ENCODE data around the gene DYNC1I1.

DYNC1I1 gene

DNA sequence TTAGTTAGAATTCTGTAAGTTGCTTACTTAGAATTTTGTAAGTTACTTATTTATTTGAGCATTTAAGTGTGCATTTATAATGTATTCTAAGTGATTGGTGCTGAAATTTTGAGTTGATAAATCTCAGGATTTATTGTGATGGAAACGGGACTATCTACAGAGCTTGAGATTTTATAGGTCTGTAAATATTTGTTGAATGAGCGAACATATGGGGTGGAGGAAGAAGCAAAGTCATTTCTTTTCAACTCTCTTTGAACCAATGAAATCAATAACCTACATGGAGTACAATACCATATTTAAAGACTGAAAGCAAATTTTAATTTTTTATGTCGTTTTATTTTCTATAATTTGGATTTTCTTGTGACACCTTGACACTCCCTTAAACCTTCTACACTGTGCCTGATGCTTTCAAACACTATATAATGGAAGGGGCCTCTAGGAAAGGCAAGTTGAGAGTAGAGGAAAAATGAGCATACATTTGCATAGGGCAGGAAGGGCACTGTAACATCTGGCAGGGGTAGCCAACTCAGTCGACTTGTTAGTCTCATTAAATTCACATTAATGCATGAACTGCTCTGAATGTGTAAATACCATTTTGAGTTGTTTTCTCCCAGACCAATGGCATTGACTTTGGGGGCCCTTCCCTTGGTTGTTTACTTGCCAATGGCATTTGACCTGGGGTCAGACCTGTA, 204.2 kb downstream of the DYNC1I1 start:
- Histone ChIP-seq H3K36me3 (no peaks in the 10 kb centered on the region), H3K9ac (no peak overlapping the region), H3K4me3 (no peak overlapping the region), H3K9me3 (replicated peaks in 1 of 11) (no peaks in the 10 kb centered on the region), H3K4me1 (peaks cover 0 to 4% (median 0%) of the 10 kb centered on the region in 10 experiments; a peak in 1 of 20 replicates), H4K20me1 (no peaks in the 10 kb centered on the region), H3K27ac (no peak overlapping the region), H3K4me2 (no peak overlapping the region), H3K27me3 (no peaks in the 10 kb centered on the region)
- TF ChIP-seq Cebpa-rat (IDR thresholded peaks at IDR 0.05) = no peak

- H3K9ac ChIP-seq = no peak overlapping the region
- H3K9me3 ChIP-seq (replicated peaks in 1 of 11) = no peaks in the 10 kb centered on the region
- H3K36me3 ChIP-seq = no peaks in the 10 kb centered on the region
- no peak overlapping the region for H3K27ac ChIP-seq
- TF ChIP-seq Cebpa-rat (IDR thresholded peaks at IDR 0.05) = no peak
- H4K20me1 ChIP-seq = no peaks in the 10 kb centered on the region
- no peak overlapping the region for H3K4me3 ChIP-seq
- H3K27me3 ChIP-seq = no peaks in the 10 kb centered on the region
- H3K4me1 ChIP-seq = peaks cover 0 to 4% (median 0%) of the 10 kb centered on the region in 10 experiments; a peak in 1 of 20 replicates
- no peak overlapping the region for H3K4me2 ChIP-seq
Observed at GRCh38 chr7:95977994-95978393, 205.6 kb downstream of the DYNC1I1 start.

GRCh38 chr7:95980167-95980566, 207.8 kb downstream of the DYNC1I1 start:
- Histone ChIP-seq H3K4me3 (no peak overlapping the region), H3K4me1 (no peaks in the 10 kb centered on the region), H3K27me3 (no peaks in the 10 kb centered on the region), H3K36me3 (no peaks in the 10 kb centered on the region), H3K27ac (no peak overlapping the region), H3K9ac (no peak overlapping the region), H3K4me2 (no peak overlapping the region), H3K9me3 (replicated peaks in 1 of 11) (no peaks in the 10 kb centered on the region), H4K20me1 (no peaks in the 10 kb centered on the region)
- no peak for TF ChIP-seq Cebpa-rat (IDR thresholded peaks at IDR 0.05)

- H3K4me2 ChIP-seq = no peak overlapping the region
- H3K9ac ChIP-seq = no peak overlapping the region
- H3K4me1 ChIP-seq = no peaks in the 10 kb centered on the region
- no peaks in the 10 kb centered on the region for H4K20me1 ChIP-seq
- no peaks in the 10 kb centered on the region for H3K9me3 ChIP-seq (replicated peaks in 1 of 11)
- no peaks in the 10 kb centered on the region for H3K36me3 ChIP-seq
- no peak overlapping the region for H3K4me3 ChIP-seq
- no peak overlapping the region for H3K27ac ChIP-seq
- no peaks in the 10 kb centered on the region for H3K27me3 ChIP-seq
- TF ChIP-seq Cebpa-rat (IDR thresholded peaks at IDR 0.05) = no peak
Observed at GRCh38 chr7:95980706-95981105, 208.4 kb downstream of the DYNC1I1 start.

- Histone ChIP-seq H4K20me1 (no peaks in the 10 kb centered on the region), H3K27ac (no peak overlapping the region), H3K36me3 (no peaks in the 10 kb centered on the region), H3K9me3 (replicated peaks in 1 of 11) (no peaks in the 10 kb centered on the region), H3K27me3 (no peaks in the 10 kb centered on the region), H3K4me2 (no peak overlapping the region), H3K4me1 (peaks cover 0 to 13% (median 6%) of the 10 kb centered on the region in 10 experiments; a peak in 9 of 20 replicates), H3K9ac (no peak overlapping the region), H3K4me3 (no peak overlapping the region)
- TF ChIP-seq Cebpa-rat (IDR thresholded peaks at IDR 0.05) = no peak
Observed at GRCh38 chr7:95986178-95986764, 213.9 kb downstream of the DYNC1I1 start.

DNA sequence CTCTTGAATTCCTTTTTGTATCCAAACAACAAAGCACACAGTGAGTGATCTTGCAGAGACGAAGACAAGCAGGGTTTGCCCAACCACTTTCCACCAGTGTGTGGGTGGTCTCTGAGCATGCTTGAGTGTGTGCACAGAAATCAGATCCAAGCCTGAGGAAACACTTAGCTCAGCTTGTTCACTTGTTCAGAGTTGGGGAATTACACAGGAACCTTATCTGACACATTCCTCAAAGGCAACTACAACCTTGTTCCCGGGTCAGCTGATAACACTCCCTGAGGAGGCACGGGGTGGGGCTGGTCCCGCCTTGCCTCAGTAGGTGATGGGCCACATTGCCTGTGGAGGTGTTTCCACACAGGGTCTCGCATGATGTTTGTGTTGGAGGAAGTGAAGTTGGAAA, 216.9 kb downstream of the DYNC1I1 start:
- Histone ChIP-seq H3K9me3 (replicated peaks in 1 of 11) (no peaks in the 10 kb centered on the region), H3K4me2 (no peak overlapping the region), H3K4me3 (no peak overlapping the region), H3K36me3 (no peaks in the 10 kb centered on the region), H3K27me3 (no peaks in the 10 kb centered on the region), H4K20me1 (no peaks in the 10 kb centered on the region), H3K27ac (no peak overlapping the region), H3K4me1 (peaks cover 6 to 22% (median 16%) of the 10 kb centered on the region in 10 experiments), H3K9ac (no peak overlapping the region)
- no peak for TF ChIP-seq Cebpa-rat (IDR thresholded peaks at IDR 0.05)

DNA sequence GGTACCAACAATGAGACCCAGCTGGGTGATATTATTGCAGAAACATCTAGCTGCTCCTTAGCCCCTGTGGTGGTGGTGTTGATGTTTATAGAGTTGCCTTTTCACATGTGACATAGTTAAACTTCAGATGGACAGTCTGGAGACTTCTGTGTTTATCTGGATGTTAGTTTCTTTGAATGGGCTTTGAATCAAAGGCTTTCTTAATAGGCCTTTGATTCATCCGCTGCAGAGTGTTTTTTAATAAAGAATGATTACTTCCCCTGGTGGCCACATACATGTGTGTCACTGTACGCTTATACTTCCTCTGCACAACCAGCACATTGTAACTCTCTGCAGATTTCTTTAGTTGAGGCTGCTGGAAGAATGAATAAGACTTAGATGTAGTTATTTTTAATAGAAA, 221.0 kb downstream of the DYNC1I1 start:
- Histone ChIP-seq H4K20me1 (no peaks in the 10 kb centered on the region), H3K4me2 (peak overlapping the region in 4 of 11 experiments; percentile 13 to 78 (median 64); a peak in 4 of 22 replicates), H3K27me3 (no peaks in the 10 kb centered on the region), H3K9me3 (replicated peaks in 1 of 11) (no peaks in the 10 kb centered on the region), H3K4me1 (peaks cover 25 to 41% (median 37%) of the 10 kb centered on the region in 10 experiments), H3K9ac (no peak overlapping the region), H3K27ac (no peak overlapping the region), H3K4me3 (no peak overlapping the region), H3K36me3 (no peaks in the 10 kb centered on the region)
- no peak for TF ChIP-seq Cebpa-rat (IDR thresholded peaks at IDR 0.05)

- H3K27ac ChIP-seq = peak overlapping the region in 9 of 11 experiments; percentile 43 to 87 (median 79); a peak in 18 of 22 replicates
- H3K27me3 ChIP-seq = no peaks in the 10 kb centered on the region
- H3K9ac ChIP-seq = peak overlapping the region in 8 of 11 experiments; percentile 7 to 71 (median 50); a peak in 10 of 22 replicates
- H3K36me3 ChIP-seq = no peaks in the 10 kb centered on the region
- no peaks in the 10 kb centered on the region for H3K9me3 ChIP-seq (replicated peaks in 1 of 11)
- no peaks in the 10 kb centered on the region for H4K20me1 ChIP-seq
- H3K4me3 ChIP-seq = peak overlapping the region in 1 of 10 experiments; percentile 10; a peak in 1 of 20 replicates
- TF ChIP-seq Cebpa-rat (IDR thresholded peaks at IDR 0.05) = peak in 9 of 11 experiments; percentile 24 to 90 (median 65); a peak in 12 of 22 replicates
- peak overlapping the region; percentile 32 to 79 (median 67) for H3K4me2 ChIP-seq
- peaks cover 25 to 43% (median 37%) of the 10 kb centered on the region in 10 experiments for H3K4me1 ChIP-seq
Observed at GRCh38 chr7:95996174-95996573, 223.8 kb downstream of the DYNC1I1 start.

DNA sequence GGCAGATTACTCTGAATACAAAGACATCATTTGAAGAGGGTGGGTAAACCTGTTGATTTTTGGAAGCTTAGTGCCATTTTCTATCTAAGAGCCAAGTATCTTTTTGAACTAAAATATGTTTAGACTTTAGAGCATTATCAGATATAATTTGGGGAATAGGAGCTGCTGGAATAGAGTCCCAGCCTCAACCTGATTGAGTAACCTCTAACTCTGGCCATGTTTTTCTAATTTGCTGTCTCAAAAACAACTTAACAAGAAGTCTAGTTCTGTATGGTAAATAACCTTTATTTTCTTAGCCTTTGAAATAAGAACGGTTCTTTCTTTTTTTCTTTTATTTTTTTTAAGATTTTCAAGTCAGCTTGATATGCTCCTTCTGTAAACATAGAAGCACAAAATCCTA, 224.5 kb downstream of the DYNC1I1 start:
- no peaks in the 10 kb centered on the region for H3K36me3 ChIP-seq
- peak overlapping the region in 9 of 11 experiments; percentile 43 to 87 (median 79); a peak in 17 of 22 replicates for H3K27ac ChIP-seq
- H3K4me1 ChIP-seq = peaks cover 25 to 43% (median 37%) of the 10 kb centered on the region in 10 experiments
- no peaks in the 10 kb centered on the region for H3K9me3 ChIP-seq (replicated peaks in 1 of 11)
- H3K27me3 ChIP-seq = no peaks in the 10 kb centered on the region
- H3K9ac ChIP-seq = peak overlapping the region in 4 of 11 experiments; percentile 4 to 57 (median 48); a peak in 2 of 22 replicates
- H4K20me1 ChIP-seq = no peaks in the 10 kb centered on the region
- no peak overlapping the region for H3K4me3 ChIP-seq
- no peak for TF ChIP-seq Cebpa-rat (IDR thresholded peaks at IDR 0.05)
- peak overlapping the region in 10 of 11 experiments; percentile 39 to 79 (median 68); a peak in 18 of 22 replicates for H3K4me2 ChIP-seq

All from BLaER1 treated with 17β-estradiol and CSF1 and Interleukin-3, amounts not matched to agents 10 nM and 100 nM (cell line).